ENCODE measurements around the gene UST. TPM values are rescaled to one million over a fixed set of nuclear protein-coding genes. Genes with fewer than 3 reads are reported as not detected.

UST gene
- total RNA-seq, 1 experiment from 2014 or later = 32.1 TPM

DNA sequence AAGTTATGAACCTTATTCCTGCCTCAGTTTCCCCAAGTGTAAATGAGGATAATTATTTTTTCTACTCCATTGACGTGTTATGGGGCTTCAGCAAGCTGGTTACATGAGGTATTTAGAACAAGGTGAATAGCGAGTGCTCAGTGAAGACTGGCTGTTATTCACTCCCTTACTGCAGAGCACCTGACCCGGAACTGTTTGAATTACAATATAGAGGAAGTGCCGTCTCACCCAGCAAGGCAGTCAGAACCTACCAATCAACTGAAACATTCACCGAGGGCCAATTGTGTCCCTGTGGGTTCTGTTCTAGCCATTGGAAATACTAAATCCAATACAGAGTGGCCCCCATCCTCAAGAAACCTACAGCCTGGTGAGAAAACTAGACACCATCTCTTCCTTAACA is 216.9 kb downstream of the UST start:
- peak overlapping the region; percentile 89; the same call in 1 of the 2 replicates for H3K27ac Mint-ChIP-seq
- POLR2A ChIA-PET = no interaction called here
- peak; percentile 69 for ATAC-seq
- no peaks in the 10 kb centered on the region for H3K9me3 Mint-ChIP-seq
- H3K36me3 Mint-ChIP-seq = peaks cover 24% of the 10 kb centered on the region
- H3K4me1 Mint-ChIP-seq = peaks cover 89% of the 10 kb centered on the region
- CTCF ChIA-PET = no interaction called here
- TF ChIP-seq ZNF232 (CRISPR knock-in tag; IDR thresholded peaks at IDR 0.05) (no peak), USF2 (CRISPR knock-in tag; IDR thresholded peaks at IDR 0.05) (peak; percentile 66), TP53 (CRISPR knock-in tag; IDR thresholded peaks at IDR 0.05) (no peak), GABPB1 (CRISPR knock-in tag; IDR thresholded peaks at IDR 0.05) (no peak), ETV6 (CRISPR knock-in tag; IDR thresholded peaks at IDR 0.05) (no peak), MXD4 (CRISPR knock-in tag; IDR thresholded peaks at IDR 0.05; ENCODE audit: borderline replicate concordance) (no peak), ATF2 (CRISPR knock-in tag; IDR thresholded peaks at IDR 0.05; ENCODE audit: borderline replicate concordance, low read depth) (no peak), RELA (CRISPR knock-in tag; IDR thresholded peaks at IDR 0.05; ENCODE audit: borderline replicate concordance) (no peak)
- TF ChIP-seq, protein P1, sequence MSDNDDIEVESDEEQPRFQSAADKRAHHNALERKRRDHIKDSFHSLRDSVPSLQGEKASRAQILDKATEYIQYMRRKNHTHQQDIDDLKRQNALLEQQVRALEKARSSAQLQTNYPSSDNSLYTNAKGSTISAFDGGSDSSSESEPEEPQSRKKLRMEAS (CRISPR knock-in tag; IDR thresholded peaks at IDR 0.05) = no peak
- H3K4me3 Mint-ChIP-seq = no peak overlapping the region
- no peak for DNase-seq (ENCODE audit: low spot score)
- H3K27me3 Mint-ChIP-seq (ENCODE audit: low read depth) = no peaks in the 10 kb centered on the region

DNA sequence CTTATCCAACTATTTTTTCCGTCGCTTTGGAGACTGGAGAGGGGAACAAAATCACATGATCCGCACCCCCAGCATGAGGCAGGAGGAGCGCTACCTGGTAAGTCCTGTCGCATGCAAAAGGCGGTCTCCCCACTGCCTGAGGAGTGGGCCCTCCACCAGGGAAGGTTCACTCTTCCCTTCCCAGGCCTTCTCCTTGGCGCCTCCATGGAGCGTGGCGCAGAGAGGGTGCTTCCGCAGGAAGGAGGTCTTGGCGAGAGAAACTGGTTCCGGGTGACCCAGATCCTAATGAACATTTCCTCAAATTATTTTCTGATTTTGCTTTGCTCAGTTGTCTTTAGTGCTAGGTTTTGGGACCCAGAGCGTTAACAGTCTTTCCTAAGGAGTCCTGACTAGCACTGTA is 217.6 kb downstream of the UST start:
- DNase-seq (ENCODE audit: low spot score) = no peak
- Mint-ChIP-seq H3K4me1 (peaks cover 89% of the 10 kb centered on the region), H3K27me3 (ENCODE audit: low read depth) (no peaks in the 10 kb centered on the region), H3K36me3 (peaks cover 27% of the 10 kb centered on the region), H3K4me3 (no peak overlapping the region), H3K9me3 (no peaks in the 10 kb centered on the region), H3K27ac (peak overlapping the region; percentile 89)
- no peak for ATAC-seq
- ChIA-PET CTCF (no interaction called here), POLR2A (no interaction called here)
- TF ChIP-seq NFATC4 (CRISPR knock-in tag; IDR thresholded peaks at IDR 0.05) (no peak), NR2C2 (CRISPR knock-in tag; IDR thresholded peaks at IDR 0.05) (no peak), CREB1 (CRISPR knock-in tag; IDR thresholded peaks at IDR 0.05) (no peak), RORB (CRISPR knock-in tag; IDR thresholded peaks at IDR 0.05) (no peak), USF2 (CRISPR knock-in tag; IDR thresholded peaks at IDR 0.05) (no peak), CBFB (CRISPR knock-in tag; IDR thresholded peaks at IDR 0.05; ENCODE audit: low read depth) (no peak), ERG (CRISPR knock-in tag; IDR thresholded peaks at IDR 0.05) (no peak), IRF1 (CRISPR knock-in tag; IDR thresholded peaks at IDR 0.05) (no peak), GRHL2 (CRISPR knock-in tag; IDR thresholded peaks at IDR 0.05; ENCODE audit: insufficient replicate concordance, severe bottlenecking) (no peak), SOX15 (CRISPR knock-in tag; IDR thresholded peaks at IDR 0.05) (no peak), CREM (CRISPR knock-in tag; IDR thresholded peaks at IDR 0.05) (no peak), ESRRA (CRISPR knock-in tag; IDR thresholded peaks at IDR 0.05; ENCODE audit: borderline replicate concordance) (no peak), ZNF396 (CRISPR knock-in tag; IDR thresholded peaks at IDR 0.05; ENCODE audit: borderline replicate concordance) (no peak)
- TF ChIP-seq, protein P2, sequence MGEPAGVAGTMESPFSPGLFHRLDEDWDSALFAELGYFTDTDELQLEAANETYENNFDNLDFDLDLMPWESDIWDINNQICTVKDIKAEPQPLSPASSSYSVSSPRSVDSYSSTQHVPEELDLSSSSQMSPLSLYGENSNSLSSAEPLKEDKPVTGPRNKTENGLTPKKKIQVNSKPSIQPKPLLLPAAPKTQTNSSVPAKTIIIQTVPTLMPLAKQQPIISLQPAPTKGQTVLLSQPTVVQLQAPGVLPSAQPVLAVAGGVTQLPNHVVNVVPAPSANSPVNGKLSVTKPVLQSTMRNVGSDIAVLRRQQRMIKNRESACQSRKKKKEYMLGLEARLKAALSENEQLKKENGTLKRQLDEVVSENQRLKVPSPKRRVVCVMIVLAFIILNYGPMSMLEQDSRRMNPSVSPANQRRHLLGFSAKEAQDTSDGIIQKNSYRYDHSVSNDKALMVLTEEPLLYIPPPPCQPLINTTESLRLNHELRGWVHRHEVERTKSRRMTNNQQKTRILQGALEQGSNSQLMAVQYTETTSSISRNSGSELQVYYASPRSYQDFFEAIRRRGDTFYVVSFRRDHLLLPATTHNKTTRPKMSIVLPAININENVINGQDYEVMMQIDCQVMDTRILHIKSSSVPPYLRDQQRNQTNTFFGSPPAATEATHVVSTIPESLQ (CRISPR knock-in tag; IDR thresholded peaks at IDR 0.05) = no peak
- TF ChIP-seq, protein P3, sequence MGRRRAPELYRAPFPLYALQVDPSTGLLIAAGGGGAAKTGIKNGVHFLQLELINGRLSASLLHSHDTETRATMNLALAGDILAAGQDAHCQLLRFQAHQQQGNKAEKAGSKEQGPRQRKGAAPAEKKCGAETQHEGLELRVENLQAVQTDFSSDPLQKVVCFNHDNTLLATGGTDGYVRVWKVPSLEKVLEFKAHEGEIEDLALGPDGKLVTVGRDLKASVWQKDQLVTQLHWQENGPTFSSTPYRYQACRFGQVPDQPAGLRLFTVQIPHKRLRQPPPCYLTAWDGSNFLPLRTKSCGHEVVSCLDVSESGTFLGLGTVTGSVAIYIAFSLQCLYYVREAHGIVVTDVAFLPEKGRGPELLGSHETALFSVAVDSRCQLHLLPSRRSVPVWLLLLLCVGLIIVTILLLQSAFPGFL (CRISPR knock-in tag; IDR thresholded peaks at IDR 0.05; ENCODE audit: borderline replicate concordance) = no peak
- TF ChIP-seq, protein P4, sequence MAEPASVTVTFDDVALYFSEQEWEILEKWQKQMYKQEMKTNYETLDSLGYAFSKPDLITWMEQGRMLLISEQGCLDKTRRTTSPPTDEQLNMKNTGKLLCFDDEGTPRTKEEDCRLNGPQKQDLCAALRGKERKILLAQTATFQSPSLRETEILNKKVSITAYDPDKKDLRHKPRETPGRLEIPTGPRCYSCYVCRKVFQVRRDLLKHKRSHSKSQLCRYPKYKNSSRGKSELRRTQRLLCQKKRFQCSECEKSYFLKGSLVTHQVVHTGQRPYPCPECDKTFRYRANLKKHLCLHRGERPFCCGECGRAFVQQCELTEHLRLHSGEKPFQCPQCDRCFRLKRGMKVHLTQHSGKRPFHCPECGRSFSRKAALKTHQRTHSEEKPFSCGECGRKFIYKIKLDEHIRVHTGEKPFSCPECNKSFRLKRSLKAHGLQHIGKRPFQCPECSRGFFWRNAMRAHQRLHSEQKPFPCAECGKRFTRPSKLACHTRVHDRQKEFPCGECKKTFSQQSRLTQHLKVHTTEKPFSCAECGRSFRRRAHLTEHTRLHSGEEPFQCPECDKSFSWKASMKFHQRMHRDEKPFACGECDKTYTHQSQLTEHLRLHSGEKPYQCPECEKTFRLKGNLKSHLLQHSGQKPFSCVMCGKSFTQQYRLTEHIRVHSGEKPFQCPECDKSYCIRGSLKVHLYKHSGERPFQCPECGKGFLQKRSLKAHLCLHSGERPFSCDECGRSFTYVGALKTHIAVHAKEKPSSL (CRISPR knock-in tag; conservative IDR thresholded peaks at IDR 0.05) = no peak

Measured in WTC11 (cell line).